ENCODE results near the gene SPTLC1.

GRCh38 chr9:92064711-92065110 is 50.5 kb downstream of the SPTLC1 start:
- TF ChIP-seq CTCF (IDR thresholded peaks at IDR 0.05) (no peak), EP300 (IDR thresholded peaks at IDR 0.05) (no peak), POLR2A (IDR thresholded peaks at IDR 0.05) (no peak), POLR2AphosphoS5 (IDR thresholded peaks at IDR 0.05) (no peak)
